HepG2 (cell line): ENCODE data around the gene CTNNBL1. TPM values are rescaled to one million over a fixed set of nuclear protein-coding genes. Genes with fewer than 3 reads are reported as not detected.

Experiments used
- ATAC-seq: fragments of 200-7000 bp; cut with Tn5 transposase; 3 replicates; pipeline ENCODE4 v1.9.1; 2020; ENCODE audit warnings: mild to moderate bottlenecking, moderate library complexity
- BruUV-seq: library from RNA; stranded (reverse); fragments of 400-500 nt; replicated peaks from 2 replicates; lab custom pipeline; 2021; lab: Mats Ljungman, UMichigan
- CTCF ChIA-PET: fragments of 300-600 bp; formaldehyde crosslinking; extraction: SDS; loops from one replicate; lab custom pipeline; 2021; ENCODE audit warnings: low total read pairs, inconsistent platforms, low intra/inter-chr PET ratio; lab: Yijun Ruan, JAX
- POLR2A ChIA-PET: fragments of 350-600 bp; sonication (Branson Sonifier 250); formaldehyde crosslinking; loops from one replicate; lab custom pipeline; 2020; ENCODE audit warnings: antibody characterized with exemption, inconsistent platforms; lab: Yijun Ruan, JAX
- DNase-seq: peaks from one replicate; pipeline ENCODE4 v3.0.0-alpha.2; 2015; ENCODE audit warnings: low spot score
- FAIRE-seq: peaks from 3 replicates; lab custom pipeline; 2011; peaks lifted over from hg19 to GRCh38; lab: Jason Lieb, UNC
- H2AFZ ChIP-seq: one replicate; pipeline ENCODE4 v1.6.1; 2011; ENCODE audit warnings: low read length, inconsistent platforms
- H3K27ac ChIP-seq: fragments of 300-600 bp; 3 replicates; pipeline ENCODE4 v1.8.0; 2011; ENCODE audit warnings: mixed run types, mild to moderate bottlenecking, mixed read lengths, low read length, inconsistent platforms; ENCODE audit not compliant: insufficient read depth; ENCODE audit errors: extremely low read length
- H3K27me3 ChIP-seq, 2 experiments: fragments of 200-600 bp in 1 of 2; 2 replicates in 1 of 2; 3 replicates in 1 of 2; pipeline versions ENCODE4 v1.6.0 to v1.8.0; 2011; ENCODE audit warnings: low read length in 2 of 2, mild to moderate bottlenecking in 2 of 2, moderate library complexity in 2 of 2, inconsistent platforms in 1 of 2; ENCODE audit not compliant: insufficient read depth in 2 of 2, control insufficient read depth in 1 of 2
- H3K36me3 ChIP-seq, 2 experiments: fragments of 200-600 bp in 1 of 2; replicated peaks in 1 of 2; 2 replicates in 1 of 2; 3 replicates in 1 of 2; pipeline versions ENCODE4 v1.5.1 to v1.8.0; 2011; ENCODE audit warnings: low read length in 2 of 2, inconsistent platforms in 1 of 2; ENCODE audit not compliant: insufficient read depth in 2 of 2, control insufficient read depth in 1 of 2
- H3K4me1 ChIP-seq: 2 replicates; pipeline ENCODE4 v1.5.1; 2012; ENCODE audit warnings: low read length, inconsistent platforms; ENCODE audit not compliant: insufficient read depth
- H3K4me2 ChIP-seq: 2 replicates; pipeline ENCODE4 v1.6.0; 2011; ENCODE audit warnings: low read depth, low read length, inconsistent platforms
- H3K4me3 ChIP-seq, 3 experiments: fragments of 200-600 bp in 1 of 3; sonication (generic), shearing (Covaris generic) in 1 of 3; replicated peaks in 1 of 3; 2 replicates each; pipeline ENCODE4 v1.5.1; 2011 to 2016; ENCODE audit warnings: low read length in 3 of 3, inconsistent platforms in 2 of 3, low read depth in 2 of 3, mild to moderate bottlenecking in 2 of 3, control low read depth in 1 of 3, mixed read lengths in 1 of 3; ENCODE audit not compliant: insufficient read depth in 1 of 3
- H3K79me2 ChIP-seq: one replicate; pipeline ENCODE4 v1.6.1; 2011; ENCODE audit warnings: low read length, inconsistent platforms; ENCODE audit not compliant: insufficient read depth
- H3K9ac ChIP-seq: 2 replicates; pipeline ENCODE4 v1.6.0; 2011; ENCODE audit warnings: mild to moderate bottlenecking, low read depth, low read length, inconsistent platforms; ENCODE audit not compliant: insufficient read depth
- H3K9me3 ChIP-seq: 2 replicates; pipeline ENCODE4 v1.5.1; 2012; ENCODE audit warnings: mild to moderate bottlenecking, low read length
- H4K20me1 ChIP-seq: 2 replicates; pipeline ENCODE4 v1.6.0; 2011; ENCODE audit warnings: inconsistent platforms, mild to moderate bottlenecking, low read length, moderate library complexity; ENCODE audit not compliant: insufficient read depth
- HDAC1 ChIP-seq: sonication (generic); formaldehyde crosslinking; IDR thresholded peaks from 2 replicates; pipeline ENCODE4 v1.5.1; 2020; ENCODE audit warnings: mild to moderate bottlenecking, missing genetic modification reagents
- NFE2 ChIP-seq: sonication (generic); formaldehyde crosslinking; IDR thresholded peaks from 2 replicates; pipeline ENCODE4 v1.4.0; 2020; ENCODE audit warnings: missing genetic modification reagents
- NFE2L2 ChIP-seq: fragments of 150-350 bp; IDR thresholded peaks from 2 replicates; pipeline ENCODE4 v1.6.1; 2014; ENCODE audit warnings: low read length
- PRMT3 ChIP-seq: sonication (generic); formaldehyde crosslinking; IDR thresholded peaks from 2 replicates; pipeline ENCODE4 v1.8.1; 2022; ENCODE audit warnings: low read depth, mild to moderate bottlenecking, moderate library complexity, missing genetic modification reagents, borderline replicate concordance
- THRA ChIP-seq: sonication (generic); formaldehyde crosslinking; IDR thresholded peaks from 2 replicates; pipeline ENCODE4 v1.4.0; 2020; ENCODE audit warnings: missing genetic modification reagents, borderline replicate concordance
- ZKSCAN1 ChIP-seq: fragments of 150-350 bp; IDR thresholded peaks from 2 replicates; pipeline ENCODE4 v1.6.1; 2014; ENCODE audit warnings: low read length
- ZNF484 ChIP-seq: sonication (generic); formaldehyde crosslinking; IDR thresholded peaks from 2 replicates; pipeline ENCODE4 v1.5.1; 2020; ENCODE audit warnings: mild to moderate bottlenecking, low read depth, missing genetic modification reagents, borderline replicate concordance
- ZNF546 ChIP-seq: sonication (generic); formaldehyde crosslinking; conservative IDR thresholded peaks from 2 replicates; pipeline ENCODE4 v1.8.1; 2023; ENCODE audit warnings: mild to moderate bottlenecking, missing genetic modification reagents
- WGBS: methylation state at CpG from one replicate; pipeline ENCODE4 v1.1.6; 2017; ENCODE audit warnings: low lambda C conversion rate; 5-methylcytosine and 5-hydroxymethylcytosine counted together
- in situ Hi-C: cut with HindIII; loops from 2 replicates; pipeline ENCODE4 v1.10.0; 2017; ENCODE audit warnings: low pct_unique_long_range_greater_than_20kb; ENCODE audit not compliant: extremely low pct_ligation_motif_present
- intact Hi-C: fragments of 100-400 bp; cut with micrococcal nuclease; formaldehyde crosslinking; loops from one replicate; pipeline ENCODE4 v1.10.0; 2022; ENCODE audit not compliant: unreplicated experiment
- polyA plus RNA-seq, 8 experiments: library from polyadenylated mRNA; depleted of rRNA in 3 of 8; stranded (reverse) in 7 of 8; unstranded in 1 of 8; fragments of >200 nt; fragmentation: Illumina TruSeq in 4 of 8; extraction: Trizol in 4 of 8; gene quantifications; 2 replicates each; pipeline versions ENCODE4 v1.2.1 to v1.2.3, GENCODE V29; 2011 to 2016; ENCODE audit warnings: low read depth in 4 of 8, missing spikeins in 1 of 8, mixed read lengths in 1 of 8; ENCODE audit not compliant: insufficient read depth in 1 of 8
- total RNA-seq, 5 experiments: library from RNA; depleted of rRNA; stranded (reverse); fragments of >200 nt; fragmentation: Illumina TruSeq; extraction: Trizol; gene quantifications; 2 replicates each; pipeline ENCODE4 v1.2.3, GENCODE V29; 2016; ENCODE audit warnings: low read depth in 1 of 5

The CTNNBL1 gene
- total and polyA plus RNA-seq, 2 of the 13 experiments (the other 11 are each of a cell fraction or from before 2014, with no cell fraction given) = 49.3 to 94.6 TPM

- TF ChIP-seq HDAC1 (CRISPR knock-in tag) = no peak
- no peak for TF ChIP-seq PRMT3
- TF ChIP-seq ZKSCAN1 = 0 out of 2 replicates have a peak, but pooled peaks have one; percentile 12
- no peak for TF ChIP-seq NFE2 (CRISPR knock-in tag)
- TF ChIP-seq NFE2L2 = no peak
- TF ChIP-seq ZNF484 (CRISPR knock-in tag) = no peak
- POLR2A ChIA-PET = no interaction called here
- Histone ChIP-seq H3K4me2 (no peak overlapping the region), H3K27me3 (peaks cover 1 to 12% of the 10 kb centered on the region in 2 experiments; a peak in 2 of 5 replicates), H3K4me1 (no peaks in the 10 kb centered on the region), H3K9ac (no peak overlapping the region), H3K4me3 (no peak overlapping the region), H2AFZ (no peak overlapping the region), H3K27ac (no peak overlapping the region), H3K36me3 (no peaks in the 10 kb centered on the region), H4K20me1 (no peaks in the 10 kb centered on the region), H3K79me2 (no peaks in the 10 kb centered on the region), H3K9me3 (no peaks in the 10 kb centered on the region)
- FAIRE-seq (no peak), DNase-seq (no peak), ATAC-seq (no peak)
- CTCF ChIA-PET = no interaction called here
- WGBS = 29% methylated on average over 3 of the region's 3 CpGs
- no TSS peak for BruUV-seq
- intact Hi-C loops = no loop called here
- in situ Hi-C loops = no loop called here
These were observed 45.9 kb upstream of the CTNNBL1 start for GRCh38 chr20:37647946-37648345.

- H3K36me3 ChIP-seq = no peaks in the 10 kb centered on the region
- 7% methylated on average over 2 of the region's 2 CpGs for WGBS
- H3K27ac ChIP-seq = no peak overlapping the region
- H2AFZ ChIP-seq = no peak overlapping the region
- no peak overlapping the region for H3K4me2 ChIP-seq
- H3K4me3 ChIP-seq = no peak overlapping the region
- H3K79me2 ChIP-seq = no peaks in the 10 kb centered on the region
- BruUV-seq = no TSS peak
- FAIRE-seq = no peak
- no peak for DNase-seq
- POLR2A ChIA-PET = no interaction called here
- CTCF ChIA-PET = no interaction called here
- no peak for TF ChIP-seq ZNF546 (CRISPR knock-in tag)
- 0 out of 2 replicates have a peak, but pooled peaks have one; percentile 50 for TF ChIP-seq THRA (CRISPR knock-in tag)
- intact Hi-C loops = no loop called here
- no peaks in the 10 kb centered on the region for H3K4me1 ChIP-seq
- in situ Hi-C loops = no loop called here
- no peak overlapping the region for H3K9ac ChIP-seq
- H4K20me1 ChIP-seq = no peaks in the 10 kb centered on the region
- H3K9me3 ChIP-seq = no peaks in the 10 kb centered on the region
- ATAC-seq = no peak
- peaks cover 0 to 12% of the 10 kb centered on the region in 2 experiments; a peak in 2 of 5 replicates for H3K27me3 ChIP-seq
These were observed 44.8 kb upstream of the CTNNBL1 start for GRCh38 chr20:37649017-37649416.
